SK-N-SH treated with all-trans-retinoic acid at 6 μM for 48 hours (cell line): ENCODE results near the gene KLHL26.

Experiments used
- ATAC-seq: fragments of 200-7000 bp; cut with Tn5 transposase; 3 replicates; pipeline ENCODE4 v1.9.1; 2020; ENCODE audit warnings: mild to moderate bottlenecking, moderate library complexity
- ARNTL ChIP-seq: fragments of 450-650 bp; formaldehyde crosslinking; IDR thresholded peaks from 2 replicates; pipeline ENCODE4 v1.5.0; 2020; ENCODE audit warnings: low read depth, mild to moderate bottlenecking, moderate library complexity, borderline replicate concordance
- BACH2 ChIP-seq: fragments of 250-450 bp; sonication (Bioruptor Pico); IDR thresholded peaks from 2 replicates; pipeline ENCODE4 v1.9.0; 2021; ENCODE audit warnings: mild to moderate bottlenecking, borderline replicate concordance
- CREB5 ChIP-seq: fragments of 250-450 bp; sonication (Bioruptor Pico); IDR thresholded peaks from 2 replicates; pipeline ENCODE4 v1.5.1; 2020; ENCODE audit warnings: low read depth, mild to moderate bottlenecking, moderate library complexity
- CSDC2 ChIP-seq: fragments of 250-450 bp; sonication (Bioruptor Pico); IDR thresholded peaks from 2 replicates; pipeline ENCODE4 v1.5.0; 2020; ENCODE audit warnings: mild to moderate bottlenecking, moderate library complexity
- CSRNP3 ChIP-seq: fragments of 250-450 bp; sonication (Bioruptor Pico); IDR thresholded peaks from 2 replicates; pipeline ENCODE4 v1.5.1; 2021; ENCODE audit warnings: mild to moderate bottlenecking, moderate library complexity
- ESRRG ChIP-seq: fragments of 250-450 bp; sonication (Bioruptor Pico); IDR thresholded peaks from 2 replicates; pipeline ENCODE4 v1.6.1; 2021; ENCODE audit warnings: mild to moderate bottlenecking
- ISL1 ChIP-seq: fragments of 250-450 bp; sonication (Bioruptor Pico); IDR thresholded peaks from 2 replicates; pipeline ENCODE4 v2.1.2; 2022; ENCODE audit warnings: mild to moderate bottlenecking, moderate library complexity
- OSR1 ChIP-seq: fragments of 250-450 bp; sonication (Bioruptor Pico); IDR thresholded peaks from 2 replicates; pipeline ENCODE4 v1.8.0; 2022; ENCODE audit warnings: moderate library complexity, mild to moderate bottlenecking, inconsistent platforms
- PATZ1 ChIP-seq: fragments of 250-450 bp; sonication (Bioruptor Pico); IDR thresholded peaks from 2 replicates; pipeline ENCODE4 v1.8.0; 2020; ENCODE audit warnings: mild to moderate bottlenecking, moderate library complexity, borderline replicate concordance
- POU6F1 ChIP-seq: fragments of 250-450 bp; sonication (Bioruptor Pico); IDR thresholded peaks from 2 replicates; pipeline ENCODE4 v1.8.0; 2021; ENCODE audit warnings: low read depth, mild to moderate bottlenecking, moderate library complexity, borderline replicate concordance
- RARB ChIP-seq: fragments of 250-450 bp; sonication (Bioruptor Pico); IDR thresholded peaks from 2 replicates; pipeline ENCODE4 v1.8.0; 2021; ENCODE audit warnings: mild to moderate bottlenecking, moderate library complexity
- TCF4 ChIP-seq: fragments of 250-450 bp; sonication (Bioruptor Pico); IDR thresholded peaks from 2 replicates; pipeline ENCODE4 v1.8.0; 2021; ENCODE audit warnings: mild to moderate bottlenecking, moderate library complexity, borderline replicate concordance
- TOX ChIP-seq: fragments of 250-450 bp; sonication (Bioruptor Pico); IDR thresholded peaks from 2 replicates; pipeline ENCODE4 v1.8.0; 2021; ENCODE audit warnings: mild to moderate bottlenecking, moderate library complexity, borderline replicate concordance
- ZC3H10 ChIP-seq: fragments of 250-450 bp; sonication (Bioruptor Pico); IDR thresholded peaks from 2 replicates; pipeline ENCODE4 v1.5.1; 2021; ENCODE audit warnings: mild to moderate bottlenecking, moderate library complexity
- ZFP3 ChIP-seq: fragments of 250-450 bp; sonication (Bioruptor Pico); IDR thresholded peaks from 2 replicates; pipeline ENCODE4 v1.5.0; 2020; ENCODE audit warnings: mild to moderate bottlenecking, moderate library complexity
- ZFP30 ChIP-seq: fragments of 450-650 bp; formaldehyde crosslinking; IDR thresholded peaks from 2 replicates; pipeline ENCODE4 v1.5.0; 2022; ENCODE audit warnings: mild to moderate bottlenecking, moderate library complexity
- ZNF565 ChIP-seq: fragments of 450-650 bp; formaldehyde crosslinking; conservative IDR thresholded peaks from 2 replicates; pipeline ENCODE4 v1.5.0; 2020; ENCODE audit warnings: low read depth, mild to moderate bottlenecking, moderate library complexity
- ZNF8 ChIP-seq: fragments of 450-650 bp; formaldehyde crosslinking; IDR thresholded peaks from 2 replicates; pipeline ENCODE4 v1.5.0; 2020; ENCODE audit warnings: mild to moderate bottlenecking, moderate library complexity

The KLHL26 gene

GRCh38 chr19:18710186-18710585 lies 73.4 kb downstream of the KLHL26 start:
- no peak for ATAC-seq
- TF ChIP-seq POU6F1 (CRISPR knock-in tag): no peak
- TF ChIP-seq ZNF8 (CRISPR knock-in tag): no peak
- TF ChIP-seq ISL1 (CRISPR knock-in tag): no peak
- TF ChIP-seq ESRRG: no peak
- TF ChIP-seq CREB5 (CRISPR knock-in tag): no peak
- no peak for TF ChIP-seq BACH2
- TF ChIP-seq ZFP30: no peak
- TF ChIP-seq PATZ1: no peak
- TF ChIP-seq RARB (CRISPR knock-in tag): no peak
- TF ChIP-seq ZFP3: no peak
- TF ChIP-seq CSRNP3 (CRISPR knock-in tag): no peak

- TF ChIP-seq PATZ1: no peak
- TF ChIP-seq ESRRG: no peak
- no peak for ATAC-seq
Measured at GRCh38 chr19:18710996-18711751, 74.3 kb downstream of the KLHL26 start.

GRCh38 chr19:18711893-18712292 lies 75.1 kb downstream of the KLHL26 start:
- no peak for TF ChIP-seq CSDC2
- no peak for TF ChIP-seq RARB (CRISPR knock-in tag)
- TF ChIP-seq ZNF8 (CRISPR knock-in tag): no peak
- TF ChIP-seq BACH2: no peak
- TF ChIP-seq ARNTL (CRISPR knock-in tag): no peak
- TF ChIP-seq ZC3H10 (CRISPR knock-in tag): no peak
- TF ChIP-seq ZFP3: no peak
- TF ChIP-seq ISL1 (CRISPR knock-in tag): no peak
- TF ChIP-seq OSR1 (CRISPR knock-in tag): no peak
- TF ChIP-seq TCF4 (CRISPR knock-in tag): no peak
- no peak for TF ChIP-seq ZFP30
- no peak for TF ChIP-seq ZNF565 (CRISPR knock-in tag)
- no peak for ATAC-seq

- ATAC-seq: no peak; the same call in 2 of the 3 replicates
- no peak for TF ChIP-seq TOX
- no peak for TF ChIP-seq ZNF8 (CRISPR knock-in tag)
- no peak for TF ChIP-seq ZFP30
- no peak for TF ChIP-seq ESRRG
- no peak for TF ChIP-seq CSDC2
- no peak for TF ChIP-seq BACH2
- no peak for TF ChIP-seq ARNTL (CRISPR knock-in tag)
Measured at GRCh38 chr19:18712981-18713380, 76.2 kb downstream of the KLHL26 start.
